ENCODE results near the gene MRFAP1L1. TPM values are rescaled to one million over a fixed set of nuclear protein-coding genes. Genes with fewer than 3 reads are reported as not detected.

Gene MRFAP1L1
- total and polyA plus RNA-seq, 4 donors, result 46.1 to 75.1 (median 56.3) TPM

DNA sequence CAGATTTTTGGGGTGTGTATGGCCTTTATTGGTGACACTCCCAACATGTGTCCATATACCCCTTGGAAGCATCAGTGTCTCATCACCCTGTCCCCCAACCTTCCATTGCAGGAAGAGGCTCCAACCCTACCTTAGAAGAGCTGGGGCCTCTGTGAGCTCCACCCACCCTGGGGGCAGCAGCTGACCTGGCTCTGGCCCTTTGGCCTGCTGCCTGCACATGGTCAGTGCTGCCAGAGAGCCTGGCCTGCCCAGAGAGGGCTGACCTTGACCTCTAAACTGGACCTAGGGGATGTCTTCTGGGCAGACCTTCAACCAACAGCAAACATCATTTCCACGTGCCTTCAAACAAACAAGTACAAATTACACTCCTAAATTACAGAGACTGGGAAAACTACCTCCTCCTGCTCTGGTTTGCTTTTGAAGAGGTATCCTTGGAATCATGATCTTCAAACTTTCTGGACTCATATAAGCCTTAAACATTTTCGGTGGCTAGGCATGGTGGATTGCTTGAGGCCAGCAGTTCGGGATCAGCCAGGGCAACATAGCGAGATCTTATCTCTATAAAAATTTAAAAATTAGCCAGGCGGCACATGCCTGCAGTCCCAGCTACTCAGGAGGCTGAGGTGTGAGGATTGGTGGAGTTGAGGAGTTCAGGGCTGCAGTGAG lies 45.6 kb upstream of the MRFAP1L1 start:
- DNase-seq (peak in 1 of 3 donors; percentile 2), ATAC-seq (ENCODE audit: insufficient read depth, low FRiP score) (no peak)
- H3K4me1 ChIP-seq (ENCODE audit: control insufficient read depth in 5 of 5, insufficient read depth in 5 of 5, low read length in 5 of 5), result peaks cover 0 to 2% (median 0%) of the 10 kb centered on the region in 5 donors
- H3K36me3 ChIP-seq (ENCODE audit: control insufficient read depth in 4 of 4, insufficient read depth in 4 of 4, low read length in 4 of 4), result no peaks in the 10 kb centered on the region
- no peaks in the 10 kb centered on the region for H3K9me3 ChIP-seq (ENCODE audit: control insufficient read depth in 4 of 4, insufficient read depth in 3 of 4, low read length in 3 of 4)
- H3K4me3 ChIP-seq, result no peak overlapping the region
- TF ChIP-seq, protein P1, sequence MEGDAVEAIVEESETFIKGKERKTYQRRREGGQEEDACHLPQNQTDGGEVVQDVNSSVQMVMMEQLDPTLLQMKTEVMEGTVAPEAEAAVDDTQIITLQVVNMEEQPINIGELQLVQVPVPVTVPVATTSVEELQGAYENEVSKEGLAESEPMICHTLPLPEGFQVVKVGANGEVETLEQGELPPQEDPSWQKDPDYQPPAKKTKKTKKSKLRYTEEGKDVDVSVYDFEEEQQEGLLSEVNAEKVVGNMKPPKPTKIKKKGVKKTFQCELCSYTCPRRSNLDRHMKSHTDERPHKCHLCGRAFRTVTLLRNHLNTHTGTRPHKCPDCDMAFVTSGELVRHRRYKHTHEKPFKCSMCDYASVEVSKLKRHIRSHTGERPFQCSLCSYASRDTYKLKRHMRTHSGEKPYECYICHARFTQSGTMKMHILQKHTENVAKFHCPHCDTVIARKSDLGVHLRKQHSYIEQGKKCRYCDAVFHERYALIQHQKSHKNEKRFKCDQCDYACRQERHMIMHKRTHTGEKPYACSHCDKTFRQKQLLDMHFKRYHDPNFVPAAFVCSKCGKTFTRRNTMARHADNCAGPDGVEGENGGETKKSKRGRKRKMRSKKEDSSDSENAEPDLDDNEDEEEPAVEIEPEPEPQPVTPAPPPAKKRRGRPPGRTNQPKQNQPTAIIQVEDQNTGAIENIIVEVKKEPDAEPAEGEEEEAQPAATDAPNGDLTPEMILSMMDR (IDR thresholded peaks at IDR 0.05; ENCODE audit: control extremely low read depth, extremely low read depth), result no peak
- no peaks in the 10 kb centered on the region for H3K27me3 ChIP-seq (ENCODE audit: control insufficient read depth in 3 of 3, insufficient read depth in 3 of 3, low read length in 2 of 3)
- 82 to 88% methylated on average over 5 of the region's 5 CpGs for WGBS, 2 donors
- H3K27ac ChIP-seq (ENCODE audit: low read depth in 1 of 2, low read length in 1 of 2), result no peak overlapping the region
- H3K9ac ChIP-seq (ENCODE audit: insufficient read depth in 1 of 2, low read length in 2 of 2), result no peak overlapping the region

DNA sequence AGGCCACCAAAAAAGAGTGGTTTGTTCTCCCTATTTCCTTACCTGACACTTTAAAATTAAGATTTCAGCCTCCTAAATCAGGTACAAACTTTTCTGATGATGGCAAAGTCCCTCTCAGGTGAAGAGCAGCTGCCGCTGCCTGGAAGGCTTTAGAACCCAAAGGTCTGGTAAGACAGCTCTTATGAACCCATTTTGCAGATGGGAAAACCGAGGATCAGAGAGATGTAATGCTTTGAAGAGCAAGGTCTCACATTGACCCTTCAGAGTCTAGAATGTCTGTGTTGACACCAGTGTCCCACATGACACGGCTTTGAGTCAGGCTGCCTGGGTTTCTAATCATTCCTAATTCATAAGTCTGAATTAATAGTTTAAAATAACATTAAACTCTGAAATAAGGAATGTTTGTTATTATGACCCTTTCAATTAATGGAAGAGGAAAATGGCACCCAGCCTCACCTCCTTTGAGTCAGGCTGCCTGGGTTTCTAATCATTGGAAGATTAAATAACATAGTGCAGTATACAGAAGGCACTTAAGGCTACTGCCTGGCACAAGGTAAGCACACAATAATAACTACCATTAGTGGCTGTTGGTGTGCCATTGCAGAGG lies 44.9 kb upstream of the MRFAP1L1 start:
- ATAC-seq (ENCODE audit: insufficient read depth, low FRiP score) (no peak), DNase-seq (no peak)
- Histone ChIP-seq H3K36me3 (ENCODE audit: control insufficient read depth in 4 of 4, insufficient read depth in 4 of 4, low read length in 4 of 4) (no peaks in the 10 kb centered on the region), H3K4me3 (no peak overlapping the region), H3K4me1 (ENCODE audit: control insufficient read depth in 5 of 5, insufficient read depth in 5 of 5, low read length in 5 of 5) (peaks cover 0 to 4% (median 2%) of the 10 kb centered on the region in 5 donors), H3K9me3 (ENCODE audit: control insufficient read depth in 4 of 4, insufficient read depth in 3 of 4, low read length in 3 of 4) (no peaks in the 10 kb centered on the region), H3K27ac (ENCODE audit: low read depth in 1 of 2, low read length in 1 of 2) (no peak overlapping the region), H3K27me3 (ENCODE audit: control insufficient read depth in 3 of 3, insufficient read depth in 3 of 3, low read length in 2 of 3) (no peaks in the 10 kb centered on the region), H3K9ac (ENCODE audit: insufficient read depth in 1 of 2, low read length in 2 of 2) (no peak overlapping the region)
- WGBS, 2 donors, result 95 to 96% methylated on average over 3 of the region's 3 CpGs
- TF ChIP-seq, protein P1 (IDR thresholded peaks at IDR 0.05; ENCODE audit: control extremely low read depth, extremely low read depth), result no peak

DNA sequence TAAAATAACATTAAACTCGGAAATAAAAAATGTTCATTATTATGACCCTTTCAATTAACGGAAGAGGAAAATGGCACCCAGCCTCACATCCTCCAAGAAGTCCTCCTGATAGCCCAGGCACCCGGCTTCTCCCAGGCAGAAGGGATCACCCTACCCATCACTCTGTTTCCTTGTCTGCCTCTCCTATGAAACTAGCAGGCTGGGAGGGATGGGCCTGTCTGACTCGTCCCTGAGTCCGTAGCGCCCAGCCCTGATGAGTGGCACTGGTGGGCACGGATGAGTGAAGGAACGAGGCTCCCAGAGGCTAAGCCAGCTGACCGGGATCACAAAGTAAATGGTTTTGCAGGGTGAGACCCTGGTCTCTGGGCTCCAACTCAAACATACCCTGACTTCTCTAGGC lies 44.2 kb upstream of the MRFAP1L1 start:
- TF ChIP-seq, protein P1 (IDR thresholded peaks at IDR 0.05; ENCODE audit: control extremely low read depth, extremely low read depth), result no peak
- no peak for DNase-seq
- Histone ChIP-seq H3K4me3 (no peak overlapping the region), H3K9me3 (ENCODE audit: control insufficient read depth in 4 of 4, insufficient read depth in 3 of 4, low read length in 3 of 4) (no peaks in the 10 kb centered on the region), H3K27ac (ENCODE audit: low read depth in 1 of 2, low read length in 1 of 2) (no peak overlapping the region), H3K4me1 (ENCODE audit: control insufficient read depth in 5 of 5, insufficient read depth in 5 of 5, low read length in 5 of 5) (peaks cover 0 to 8% (median 6%) of the 10 kb centered on the region in 5 donors), H3K27me3 (ENCODE audit: control insufficient read depth in 3 of 3, insufficient read depth in 3 of 3, low read length in 2 of 3) (no peaks in the 10 kb centered on the region), H3K9ac (ENCODE audit: insufficient read depth in 1 of 2, low read length in 2 of 2) (no peak overlapping the region), H3K36me3 (ENCODE audit: control insufficient read depth in 4 of 4, insufficient read depth in 4 of 4, low read length in 4 of 4) (no peaks in the 10 kb centered on the region)
- WGBS, 2 donors, result 88 to 97% methylated on average over 9 of the region's 9 CpGs
- no peak for ATAC-seq (ENCODE audit: insufficient read depth, low FRiP score)

Measured in lung (tissue), 12 donors.